DMS 273 treated with DMSO at 0.1 percent for 48 hours (cell line): Measurements from ENCODE around the gene CBLL1.

Experiments used
- DNase-seq: peaks from one replicate; lab custom pipeline; 2025; lab: John Stamatoyannopoulos, UW

Gene CBLL1

DNA sequence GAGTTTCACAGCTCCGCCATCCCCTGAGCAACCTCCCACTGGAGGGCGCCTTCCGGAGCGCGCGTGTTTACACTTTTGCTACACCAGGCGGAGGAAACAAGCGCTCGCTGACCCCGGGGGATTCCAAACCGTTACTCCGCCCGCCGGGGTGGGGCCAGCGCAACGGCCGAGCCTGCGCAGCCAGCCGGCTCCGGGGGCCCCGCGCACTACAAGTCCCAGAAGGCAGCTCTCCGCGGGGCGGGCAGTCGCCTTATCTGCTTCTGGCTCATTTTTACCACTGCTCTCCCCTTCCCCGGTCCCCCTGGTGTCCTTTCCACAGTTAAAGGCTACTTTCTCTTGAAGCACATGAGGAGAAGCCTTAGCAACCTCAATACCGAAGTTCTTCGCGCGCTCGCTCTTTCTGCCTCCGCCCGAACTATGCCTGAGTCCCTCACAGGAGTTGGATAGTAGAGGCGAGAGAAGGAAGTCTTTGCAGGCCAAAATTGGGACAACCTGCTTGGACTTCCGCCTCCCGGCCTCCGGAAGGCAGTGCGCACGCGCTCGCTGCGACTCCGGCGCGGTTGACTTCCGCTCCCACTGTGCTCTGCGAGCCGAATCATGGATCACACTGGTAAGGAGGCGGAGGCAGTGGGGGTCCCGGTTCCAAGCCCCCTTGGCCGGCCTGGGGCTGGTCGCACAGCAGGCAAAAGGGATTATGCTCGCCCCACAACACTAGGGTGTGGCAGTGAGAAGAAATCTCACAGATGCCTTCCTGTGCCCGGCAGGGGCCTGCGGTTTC is at the start of gene CBLL1:
Gene CBLL1 (plus strand): TSS at position 576 of the 778 bp plus-strand sequence. CDS start 22 bp downstream, at position 598.
- peak; percentile 97 for DNase-seq

DNA sequence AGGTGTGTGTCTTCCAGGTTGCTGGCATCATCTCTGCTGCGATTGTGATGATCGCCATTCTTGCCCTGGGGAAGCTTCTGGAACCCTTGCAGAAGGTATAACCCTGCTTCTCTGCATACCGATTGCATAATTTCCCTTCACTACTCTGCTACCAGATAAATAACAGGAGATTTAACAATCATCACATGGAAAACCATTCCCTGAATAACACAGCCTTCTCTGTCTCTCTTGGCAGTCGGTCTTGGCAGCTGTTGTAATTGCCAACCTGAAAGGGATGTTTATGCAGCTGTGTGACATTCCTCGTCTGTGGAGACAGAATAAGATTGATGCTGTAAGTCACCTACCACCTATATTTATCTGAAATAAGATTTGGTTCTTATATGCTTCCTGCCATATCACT is 49.6 kb upstream of the CBLL1 start:
- no peak for DNase-seq

DNA sequence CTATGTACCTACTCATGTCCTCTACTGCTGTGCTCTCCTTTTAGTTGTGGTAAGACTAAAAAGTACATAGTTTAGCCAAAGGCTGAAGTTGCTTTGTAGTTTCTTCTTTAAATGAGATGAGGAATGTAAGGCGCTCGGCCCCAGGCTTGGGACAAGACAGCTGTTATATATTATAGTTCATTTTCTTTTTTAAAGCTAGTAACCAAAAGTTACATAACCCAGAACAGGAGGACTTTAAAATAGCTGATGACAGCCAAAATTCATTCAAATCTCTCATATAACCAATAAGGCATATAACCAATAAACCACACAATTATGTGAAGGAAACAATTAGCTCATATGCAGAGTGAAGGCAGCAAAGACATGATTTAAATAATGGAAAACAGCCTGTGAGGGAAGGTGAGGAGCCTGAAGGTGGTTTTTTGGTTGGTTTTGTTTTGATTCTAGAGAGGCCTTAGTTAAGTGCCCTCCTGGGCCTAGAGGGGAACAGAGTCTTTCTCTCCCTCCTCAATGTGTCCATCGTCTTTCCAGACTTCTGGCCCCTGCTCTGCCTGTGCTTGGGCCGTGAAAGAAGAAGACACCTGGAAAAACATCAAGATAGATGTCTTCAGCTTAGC is 47.5 kb upstream of the CBLL1 start:
- DNase-seq, result no peak

DNA sequence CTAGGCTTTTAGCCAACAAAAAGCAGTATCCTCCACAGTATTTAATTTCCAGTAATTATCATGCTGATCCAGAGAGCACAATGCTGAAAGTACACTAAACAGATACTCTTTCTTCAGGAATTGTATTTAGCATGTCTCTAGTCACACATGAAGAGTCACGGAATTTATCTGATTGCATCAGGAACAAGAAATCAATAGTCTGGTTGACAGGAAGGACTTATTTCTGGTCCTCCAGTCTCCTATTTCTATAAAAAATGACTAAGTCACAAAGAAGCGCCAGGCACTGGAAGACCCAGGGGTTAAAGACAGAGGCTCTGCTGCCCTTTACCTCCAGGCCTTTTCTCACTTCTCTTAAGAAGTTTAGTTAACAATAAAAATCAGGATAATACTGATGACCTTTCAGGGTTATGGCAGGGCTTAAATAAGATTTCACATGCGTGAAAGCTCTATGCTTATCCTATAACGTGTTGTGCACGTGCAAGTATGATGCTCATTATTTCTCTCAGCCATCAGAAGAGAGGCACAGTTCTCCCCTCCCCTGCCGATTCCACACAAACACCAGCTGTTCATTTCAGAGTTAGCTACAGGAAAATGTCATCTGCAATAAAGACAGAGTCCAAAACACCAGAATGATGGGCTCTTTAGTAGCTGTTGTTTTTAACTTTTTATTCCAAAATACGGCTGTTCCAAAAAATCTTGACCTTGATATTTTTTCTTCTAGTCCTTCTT is 46.5 kb upstream of the CBLL1 start:
- DNase-seq, result peak; percentile 69

DNA sequence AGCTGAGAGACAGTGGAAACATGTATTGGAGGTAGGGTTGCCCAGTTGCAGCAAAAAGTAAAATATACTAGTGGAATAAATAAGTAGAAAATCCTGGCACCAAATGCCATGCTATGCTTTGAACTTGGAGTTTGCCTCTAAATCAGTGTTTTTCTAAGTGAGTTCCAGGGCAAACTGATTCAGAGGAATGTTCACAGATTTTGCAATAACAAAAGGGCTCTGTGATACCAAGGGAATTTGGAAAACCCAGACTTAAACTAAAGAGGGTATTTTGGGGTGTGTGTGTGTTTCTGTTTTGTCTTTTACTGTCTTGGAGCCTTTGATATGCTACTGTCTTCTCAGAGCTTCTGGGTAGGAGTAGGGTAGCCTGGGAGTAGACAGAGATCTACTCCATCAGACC is 43.4 kb upstream of the CBLL1 start:
- DNase-seq, result no peak

DNA sequence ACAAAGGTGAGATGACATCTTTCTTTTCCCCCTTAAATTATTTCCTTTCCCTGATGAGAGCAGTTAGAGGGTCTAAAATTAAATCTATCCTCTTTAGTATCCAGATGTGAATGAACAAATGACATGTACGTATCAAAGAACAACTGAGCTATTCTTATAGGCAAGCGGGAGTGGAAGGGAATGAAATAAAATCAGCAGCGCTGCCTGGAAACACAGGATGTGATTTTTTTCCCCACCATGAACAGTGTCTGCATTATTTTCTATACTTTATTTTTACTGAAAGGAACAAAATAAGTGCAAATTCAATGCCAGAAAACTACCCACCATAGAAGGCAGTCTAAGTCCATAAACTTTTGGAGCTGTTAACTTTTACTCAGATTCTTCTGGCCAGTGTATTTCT is 42.8 kb upstream of the CBLL1 start:
- DNase-seq, result no peak

DNA sequence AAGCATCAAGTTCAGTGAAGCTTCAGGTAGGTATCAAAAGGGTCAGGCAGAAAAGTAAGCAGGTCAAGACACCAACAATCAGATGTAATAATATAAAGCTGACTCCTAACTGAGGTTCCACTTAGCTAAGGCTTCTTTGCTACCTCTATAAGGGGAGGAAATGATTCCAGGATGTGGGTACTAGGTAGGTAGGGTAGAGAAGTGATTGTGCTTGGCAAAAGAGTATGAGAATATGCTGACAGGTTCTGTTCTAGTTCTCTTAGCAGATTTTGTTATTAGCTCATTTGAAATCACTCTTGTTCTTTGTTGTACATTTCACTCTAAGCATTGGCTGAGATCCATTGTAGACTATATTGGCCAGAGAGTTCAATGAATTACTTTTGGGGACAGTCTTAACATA is 40.7 kb upstream of the CBLL1 start:
- DNase-seq, result no peak

- no peak for DNase-seq
Measured at GRCh38 chr7:107703872-107704271, 40.1 kb upstream of the CBLL1 start.

DNA sequence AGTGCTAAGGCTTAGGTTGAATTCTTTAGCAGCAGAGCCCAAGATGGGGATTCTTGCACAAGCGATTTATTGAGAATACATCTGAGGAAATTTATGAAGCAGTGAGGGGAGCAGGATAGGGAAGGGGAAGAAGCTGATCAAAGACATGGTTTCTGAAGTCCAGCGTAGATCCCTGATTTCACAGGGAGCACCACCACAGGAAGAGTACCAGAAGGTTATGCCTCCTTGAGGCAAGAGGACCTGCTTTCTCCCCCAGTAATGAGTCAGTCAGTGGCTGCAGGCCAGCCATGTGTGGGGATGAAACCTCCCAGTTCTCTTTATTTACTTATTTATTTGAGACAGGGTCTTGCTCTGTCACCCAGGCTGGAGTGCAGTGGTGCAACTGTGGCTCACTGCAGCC is 35.0 kb upstream of the CBLL1 start:
- no peak for DNase-seq

DNA sequence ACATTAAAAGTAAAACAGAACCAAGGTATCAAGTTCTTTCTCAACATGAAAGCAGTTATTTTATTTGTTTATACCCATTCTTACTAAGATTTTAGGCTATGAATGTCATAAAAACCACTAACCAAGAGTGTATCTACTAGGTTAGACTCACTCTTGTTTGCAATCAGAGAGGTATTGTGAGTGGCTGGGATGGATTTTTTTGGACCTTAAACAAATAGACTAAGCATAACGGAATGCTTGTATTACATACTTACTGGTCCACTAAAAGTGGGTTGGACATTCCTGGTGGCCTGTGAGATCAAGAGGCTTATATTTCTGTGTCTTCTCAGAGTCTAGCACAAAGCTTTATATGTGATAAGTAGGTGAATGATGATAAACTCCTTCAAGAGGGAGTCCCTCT is 32.6 kb upstream of the CBLL1 start:
- DNase-seq, result no peak

GRCh38 chr7:107712025-107712424 is 31.9 kb upstream of the CBLL1 start:
- DNase-seq, result no peak

GRCh38 chr7:107712896-107713295 is 31.0 kb upstream of the CBLL1 start:
- no peak for DNase-seq

DNA sequence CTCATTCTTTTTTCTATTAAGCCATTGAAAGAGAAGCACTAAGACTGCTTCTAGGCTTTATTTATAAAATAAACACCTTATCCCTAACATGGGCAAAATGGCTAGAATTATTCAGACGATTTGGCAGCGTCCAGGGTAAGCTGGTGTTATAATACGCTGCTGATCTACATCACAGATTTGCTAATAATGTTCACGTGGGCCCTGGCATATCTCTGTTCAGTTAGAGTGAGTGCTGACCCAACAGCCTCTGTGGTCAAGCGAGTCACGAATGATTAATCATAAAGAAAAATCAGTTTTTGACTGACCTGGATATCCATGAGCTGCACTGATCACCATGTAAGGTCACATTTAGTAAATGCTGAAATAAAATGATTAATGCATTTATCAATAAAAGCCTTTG is 28.4 kb upstream of the CBLL1 start:
- no peak for DNase-seq

- DNase-seq, result no peak
Measured at GRCh38 chr7:107718456-107719193, 25.3 kb upstream of the CBLL1 start.

- no peak for DNase-seq
Measured at GRCh38 chr7:107721286-107721685, 22.7 kb upstream of the CBLL1 start.

DNA sequence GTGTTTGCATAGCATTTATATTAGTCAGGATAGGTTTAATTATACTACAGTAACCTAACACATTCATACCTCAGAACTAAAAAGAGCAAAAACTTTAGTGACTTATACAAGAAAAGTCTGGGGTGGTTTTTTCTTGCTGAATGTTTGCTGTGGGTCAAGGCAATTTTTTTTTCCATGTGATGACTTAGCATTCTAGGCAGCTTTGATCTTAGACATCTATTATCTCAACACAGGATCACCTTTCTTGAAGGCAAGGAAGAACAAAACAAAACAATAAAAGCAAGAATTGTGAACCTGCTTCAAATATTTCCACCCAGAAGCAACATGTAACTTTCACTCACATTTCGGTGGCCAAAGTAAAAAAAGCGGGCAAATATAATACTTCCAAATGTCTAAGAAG is 20.7 kb upstream of the CBLL1 start:
- no peak for DNase-seq

DNA sequence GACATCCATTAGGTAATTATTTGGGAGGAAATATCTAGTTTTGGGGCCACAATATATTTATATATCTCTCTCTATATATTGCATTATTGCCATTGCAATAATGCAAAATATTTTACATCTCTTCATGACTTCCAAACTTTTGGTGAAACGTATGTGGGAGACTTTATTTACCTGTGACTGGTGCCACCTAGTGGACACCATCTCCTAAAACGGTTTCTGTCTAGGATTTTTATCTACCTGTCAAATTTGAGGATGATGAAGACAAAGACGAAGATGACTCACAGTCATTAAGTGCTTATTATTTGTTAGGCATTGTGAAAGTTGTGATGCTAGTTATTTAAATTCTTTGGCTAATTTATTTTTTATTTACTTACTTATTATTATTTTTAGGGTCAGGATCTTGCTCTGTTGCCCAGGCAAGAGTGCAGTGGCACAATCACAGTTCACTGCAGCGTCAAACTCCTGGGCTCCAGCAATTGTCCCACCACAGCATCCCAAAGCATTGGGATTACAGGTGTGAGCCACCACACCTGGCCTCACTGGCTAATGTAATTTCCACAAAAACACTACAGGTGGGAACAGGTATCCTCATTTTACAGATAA is 18.7 kb upstream of the CBLL1 start:
- DNase-seq, result peak; percentile 22

GRCh38 chr7:107726356-107727130 is 17.4 kb upstream of the CBLL1 start:
- DNase-seq, result no peak

- no peak for DNase-seq
Measured at GRCh38 chr7:107728276-107728675, 15.7 kb upstream of the CBLL1 start.

GRCh38 chr7:107742678-107743566 is 1.0 kb upstream of the CBLL1 start:
- DNase-seq, result no peak
